Neural progenitor cell (in vitro differentiated cells): ENCODE data around the gene CHCHD6. TPM values are rescaled to one million over a fixed set of nuclear protein-coding genes. Genes with fewer than 3 reads are reported as not detected.

ENCODE experiments used
- DNase-seq: peaks from one replicate; pipeline ENCODE4 v3.0.0-alpha.2; 2016; ENCODE audit warnings: low spot score
- H2AFZ ChIP-seq: fragments of 200-600 bp; sonication (generic); replicated peaks from 2 replicates; pipeline ENCODE4 v1.6.1; 2016; ENCODE audit warnings: antibody characterized with exemption
- H3F3A ChIP-seq: fragments of 200-600 bp; sonication (generic); 2 replicates; pipeline ENCODE4 v1.6.1; 2016; ENCODE audit warnings: antibody characterized with exemption, low read depth
- H3K27ac ChIP-seq: fragments of 200-600 bp; sonication (generic); 2 replicates; pipeline ENCODE4 v1.5.1; 2016; ENCODE audit warnings: mild to moderate bottlenecking
- H3K27me3 ChIP-seq: fragments of 200-600 bp; sonication (generic); 2 replicates; pipeline ENCODE4 v1.6.1; 2016; ENCODE audit warnings: mild to moderate bottlenecking, moderate library complexity
- H3K36me3 ChIP-seq: fragments of 200-600 bp; sonication (generic); 2 replicates; pipeline ENCODE4 v1.5.1; 2016
- H3K4me1 ChIP-seq: fragments of 200-600 bp; sonication (generic); 2 replicates; pipeline ENCODE4 v1.6.1; 2016; ENCODE audit warnings: mixed run types
- H3K4me2 ChIP-seq: fragments of 200-600 bp; sonication (generic); 2 replicates; pipeline ENCODE4 v1.6.1; 2016
- H3K4me3 ChIP-seq: fragments of 200-600 bp; sonication (generic); 2 replicates; pipeline ENCODE4 v1.5.1; 2016
- H3K79me2 ChIP-seq: fragments of 200-600 bp; sonication (generic); 2 replicates; pipeline ENCODE4 v1.6.1; 2016; ENCODE audit warnings: low read depth
- H3K9ac ChIP-seq: fragments of 200-600 bp; sonication (generic); 2 replicates; pipeline ENCODE4 v1.6.1; 2016
- H3K9me3 ChIP-seq: fragments of 200-600 bp; sonication (generic); 2 replicates; pipeline ENCODE4 v1.5.1; 2016; ENCODE audit warnings: low read depth
- H4K20me1 ChIP-seq: fragments of 200-600 bp; sonication (generic); 2 replicates; pipeline ENCODE4 v1.6.1; 2016; ENCODE audit warnings: low read depth
- H3K27ac Mint-ChIP-seq: 3 replicates; pipeline ENCODE4 v1.8.0; 2021; ENCODE audit warnings: mixed read lengths
- H3K27me3 Mint-ChIP-seq: 2 replicates; pipeline ENCODE4 v1.8.0; 2022; ENCODE audit warnings: low read depth, mild to moderate bottlenecking, inconsistent platforms, moderate library complexity, mixed read lengths; ENCODE audit not compliant: insufficient read depth
- H3K36me3 Mint-ChIP-seq: 3 replicates; pipeline ENCODE4 v1.8.0; 2021; ENCODE audit warnings: mixed read lengths
- H3K4me1 Mint-ChIP-seq: 3 replicates; pipeline ENCODE4 v1.8.0; 2021; ENCODE audit warnings: mixed read lengths
- H3K4me3 Mint-ChIP-seq: 3 replicates; pipeline ENCODE4 v1.8.0; 2021; ENCODE audit warnings: mild to moderate bottlenecking, moderate library complexity, mixed read lengths
- H3K9me3 Mint-ChIP-seq: 3 replicates; pipeline ENCODE4 v1.8.0; 2020; ENCODE audit warnings: mixed read lengths
- CTCF ChIP-seq: fragments of 200-600 bp; sonication (generic); IDR thresholded peaks from 2 replicates; pipeline ENCODE4 v1.5.1; 2017; ENCODE audit warnings: antibody characterized with exemption, mild to moderate bottlenecking
- EZH2 ChIP-seq: fragments of 200-600 bp; sonication (generic); IDR thresholded peaks from 2 replicates; pipeline ENCODE4 v1.6.1; 2017; ENCODE audit warnings: antibody characterized with exemption, mild to moderate bottlenecking, moderate library complexity
- EZH2phosphoT487 ChIP-seq: fragments of 200-600 bp; sonication (generic); IDR thresholded peaks from 2 replicates; pipeline ENCODE4 v1.6.1; 2017; ENCODE audit warnings: antibody characterized with exemption
- total RNA-seq: library from RNA; depleted of rRNA; stranded (reverse); fragments of >200 nt; gene quantifications from 2 replicates; pipeline ENCODE4 v1.2.3, GENCODE V29; 2015; ENCODE audit warnings: low replicate concordance

Gene CHCHD6
- total RNA-seq, 1 donor from 2014 or later = 35.7 TPM

- Histone ChIP-seq H3K79me2 (no peaks in the 10 kb centered on the region), H3K27ac (no peak overlapping the region), H4K20me1 (no peaks in the 10 kb centered on the region), H3K9ac (no peak overlapping the region), H3K4me1 (peaks cover 21% of the 10 kb centered on the region), H3K4me3 (no peak overlapping the region), H2AFZ (no peak overlapping the region), H3K9me3 (no peaks in the 10 kb centered on the region), H3F3A (no peaks in the 10 kb centered on the region), H3K4me2 (no peak overlapping the region), H3K27me3 (no peaks in the 10 kb centered on the region), H3K36me3 (no peaks in the 10 kb centered on the region)
- DNase-seq = no peak
- Mint-ChIP-seq H3K4me3 (no peak overlapping the region), H3K27me3 (no peaks in the 10 kb centered on the region), H3K4me1 (peaks cover 26% of the 10 kb centered on the region), H3K27ac (no peak overlapping the region), H3K36me3 (no peaks in the 10 kb centered on the region), H3K9me3 (peaks cover 16% of the 10 kb centered on the region)
- TF ChIP-seq EZH2 (no peak), CTCF (no peak), EZH2phosphoT487 (no peak)
Measured at GRCh38 chr3:126970921-126971320, 266.9 kb downstream of the CHCHD6 start.

GRCh38 chr3:126971891-126972351 is 267.9 kb downstream of the CHCHD6 start:
- no peak overlapping the region for H2AFZ ChIP-seq
- no peaks in the 10 kb centered on the region for H3K9me3 ChIP-seq

GRCh38 chr3:126972866-126973265 is 268.8 kb downstream of the CHCHD6 start:
- Histone ChIP-seq H3K4me2 (no peak overlapping the region), H3K36me3 (no peaks in the 10 kb centered on the region), H3K79me2 (no peaks in the 10 kb centered on the region), H3K27ac (no peak overlapping the region), H3K4me3 (no peak overlapping the region), H3K9ac (no peak overlapping the region), H3K4me1 (peaks cover 21% of the 10 kb centered on the region), H3K27me3 (no peaks in the 10 kb centered on the region), H3K9me3 (no peaks in the 10 kb centered on the region), H4K20me1 (no peaks in the 10 kb centered on the region), H3F3A (no peaks in the 10 kb centered on the region), H2AFZ (no peak overlapping the region)
- no peak for DNase-seq
- peaks cover 18% of the 10 kb centered on the region for H3K9me3 Mint-ChIP-seq
- H3K27ac Mint-ChIP-seq = no peak overlapping the region
- H3K27me3 Mint-ChIP-seq = no peaks in the 10 kb centered on the region
- no peak overlapping the region for H3K4me3 Mint-ChIP-seq
- H3K4me1 Mint-ChIP-seq = peaks cover 26% of the 10 kb centered on the region
- H3K36me3 Mint-ChIP-seq = no peaks in the 10 kb centered on the region
- TF ChIP-seq EZH2phosphoT487 = no peak
- TF ChIP-seq CTCF = no peak
- TF ChIP-seq EZH2 = no peak

More at GRCh38 chr3:126971891-126972351, 267.9 kb downstream of the CHCHD6 start:
- Histone ChIP-seq H3K9ac (no peak overlapping the region), H3F3A (no peaks in the 10 kb centered on the region), H4K20me1 (no peaks in the 10 kb centered on the region), H3K27me3 (no peaks in the 10 kb centered on the region), H3K4me3 (no peak overlapping the region), H3K36me3 (no peaks in the 10 kb centered on the region), H3K79me2 (no peaks in the 10 kb centered on the region), H3K4me2 (no peak overlapping the region), H3K4me1 (peaks cover 21% of the 10 kb centered on the region), H3K27ac (no peak overlapping the region)
- peak; percentile 49 for DNase-seq
- H3K9me3 Mint-ChIP-seq = peaks cover 18% of the 10 kb centered on the region
- no peak overlapping the region for H3K4me3 Mint-ChIP-seq
- no peaks in the 10 kb centered on the region for H3K27me3 Mint-ChIP-seq
- H3K27ac Mint-ChIP-seq = peak overlapping the region; percentile 81
- H3K4me1 Mint-ChIP-seq = peaks cover 26% of the 10 kb centered on the region
- TF ChIP-seq CTCF = no peak
- TF ChIP-seq EZH2 = no peak
- TF ChIP-seq EZH2phosphoT487 = no peak
- H3K36me3 Mint-ChIP-seq = no peaks in the 10 kb centered on the region
